ENCODE measurements around the gene BCL7B.
"Not testable (repeated sequence)": the region's sequence is repeated elsewhere in the genome, so short reads cannot be mapped to it uniquely, and the experiment has no call there.

The BCL7B gene

DNA sequence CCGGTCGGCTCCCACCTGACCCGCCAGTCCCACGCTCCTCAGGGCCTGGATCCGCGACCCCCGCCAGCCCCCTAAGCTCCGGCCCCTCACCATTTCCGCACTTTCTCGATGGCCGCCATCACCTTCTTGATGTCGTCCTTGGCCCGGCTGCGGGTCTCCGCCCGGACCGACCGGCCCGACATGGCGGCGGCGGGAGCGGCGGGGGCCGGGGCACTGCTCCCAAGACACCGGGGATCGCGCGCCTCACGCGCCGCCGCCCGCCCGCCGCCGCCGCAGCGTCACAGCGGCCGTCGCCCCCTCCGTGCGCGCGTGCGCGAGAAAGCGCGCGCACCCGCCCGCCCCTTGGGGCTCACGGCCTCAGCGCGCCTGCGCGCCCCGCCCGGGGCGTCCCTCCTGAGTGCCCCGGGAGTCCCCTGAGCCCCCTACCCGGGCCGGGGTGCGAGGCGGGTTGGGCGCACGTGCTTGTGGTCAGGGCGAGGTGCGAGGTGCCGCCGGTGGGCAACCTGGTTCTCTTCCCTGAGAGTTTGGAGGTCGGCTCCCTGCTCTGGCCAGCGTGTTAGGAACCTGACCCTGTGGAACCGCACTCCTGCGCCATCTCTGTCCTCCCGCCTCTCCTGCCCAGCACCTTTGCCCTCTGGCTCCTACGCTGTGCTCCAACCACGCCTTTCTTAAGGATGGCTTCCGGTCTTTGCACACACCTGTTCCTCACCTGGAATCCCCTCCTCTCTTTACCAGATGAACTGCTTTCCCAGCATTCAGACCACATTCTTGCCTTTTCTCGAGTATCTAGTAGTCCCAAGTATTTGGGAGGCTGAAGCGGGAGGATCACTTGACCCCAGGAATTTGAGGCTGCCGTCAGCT is at the start of gene BCL7B:
Gene BCL7B, minus strand, starts transcription at position 294 of the 861 bp plus-strand sequence. Its CDS starts 112 bp downstream, at position 182.
- peak; percentile 77 to 81 for DNase-seq

DNA sequence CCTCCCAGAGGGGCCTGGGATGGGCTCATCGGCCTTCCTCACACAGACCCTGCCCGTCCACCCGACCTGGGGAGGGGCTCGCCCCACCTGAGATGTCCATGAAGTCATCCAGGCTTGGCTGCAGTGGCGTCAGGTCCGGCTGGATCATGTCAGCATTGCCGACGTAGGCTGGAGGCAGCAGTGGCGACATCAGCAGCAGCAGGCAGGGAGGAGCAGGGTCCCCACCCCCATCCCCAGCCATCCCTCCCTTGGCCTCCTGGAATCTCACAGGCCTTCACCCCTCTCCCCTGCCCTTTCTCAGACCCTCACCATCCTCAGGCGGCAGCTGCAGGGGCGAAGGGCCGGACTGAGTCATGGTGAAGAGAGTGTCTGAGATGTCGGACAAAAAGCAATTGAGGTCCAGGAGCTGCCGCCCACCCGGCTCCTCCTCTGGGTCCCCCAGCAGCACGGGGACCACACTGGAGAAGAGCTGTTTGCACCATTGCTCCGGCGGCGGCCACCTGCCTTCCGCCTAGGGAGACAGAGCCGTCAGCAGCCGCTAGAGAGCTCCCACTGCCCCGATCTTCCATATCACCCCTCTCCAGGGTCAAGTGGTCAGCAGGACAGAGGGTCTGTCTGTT is 48.2 kb upstream of the BCL7B start:
- no peak for DNase-seq

- DNase-seq: no peak
These were observed 45.5 kb upstream of the BCL7B start for GRCh38 chr7:73602721-73603651.

GRCh38 chr7:73599916-73600315 is 42.4 kb upstream of the BCL7B start:
- DNase-seq: no peak

GRCh38 chr7:73599151-73599882 is 41.8 kb upstream of the BCL7B start:
- no peak for DNase-seq

GRCh38 chr7:73597978-73598782 is 40.7 kb upstream of the BCL7B start:
- DNase-seq: no peak

GRCh38 chr7:73596191-73597065 is 38.9 kb upstream of the BCL7B start:
- no peak for DNase-seq

GRCh38 chr7:73595358-73595757 is 37.9 kb upstream of the BCL7B start:
- DNase-seq: no peak

- DNase-seq: no peak
These were observed 35.9 kb upstream of the BCL7B start for GRCh38 chr7:73593207-73594045.

- DNase-seq: no peak
These were observed 29.4 kb upstream of the BCL7B start for GRCh38 chr7:73586911-73587310.

GRCh38 chr7:73585196-73585595 is 27.7 kb upstream of the BCL7B start:
- no peak for DNase-seq

- DNase-seq: no peak
These were observed 25.2 kb upstream of the BCL7B start for GRCh38 chr7:73582664-73583202.

DNA sequence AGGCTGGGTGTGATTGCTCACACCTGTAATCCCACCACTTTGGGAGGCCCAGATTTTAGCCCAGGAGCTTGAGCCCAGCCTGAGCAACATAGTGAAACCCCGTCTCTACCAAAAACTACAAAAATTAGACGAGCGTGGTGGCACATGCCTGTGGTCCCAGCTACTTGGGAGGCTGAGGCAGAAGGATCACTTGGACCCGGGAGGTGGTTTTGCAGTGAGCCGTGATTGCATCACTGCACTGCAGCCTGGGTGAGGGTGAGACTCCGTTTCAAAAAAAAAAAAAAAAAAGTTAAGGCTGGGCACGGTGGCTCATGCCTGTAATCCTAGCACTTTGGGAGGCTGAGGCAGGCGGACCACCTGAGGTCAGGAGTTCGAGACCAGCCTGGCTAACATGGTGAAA is 23.5 kb upstream of the BCL7B start:
- DNase-seq: not testable (repeated sequence)

DNA sequence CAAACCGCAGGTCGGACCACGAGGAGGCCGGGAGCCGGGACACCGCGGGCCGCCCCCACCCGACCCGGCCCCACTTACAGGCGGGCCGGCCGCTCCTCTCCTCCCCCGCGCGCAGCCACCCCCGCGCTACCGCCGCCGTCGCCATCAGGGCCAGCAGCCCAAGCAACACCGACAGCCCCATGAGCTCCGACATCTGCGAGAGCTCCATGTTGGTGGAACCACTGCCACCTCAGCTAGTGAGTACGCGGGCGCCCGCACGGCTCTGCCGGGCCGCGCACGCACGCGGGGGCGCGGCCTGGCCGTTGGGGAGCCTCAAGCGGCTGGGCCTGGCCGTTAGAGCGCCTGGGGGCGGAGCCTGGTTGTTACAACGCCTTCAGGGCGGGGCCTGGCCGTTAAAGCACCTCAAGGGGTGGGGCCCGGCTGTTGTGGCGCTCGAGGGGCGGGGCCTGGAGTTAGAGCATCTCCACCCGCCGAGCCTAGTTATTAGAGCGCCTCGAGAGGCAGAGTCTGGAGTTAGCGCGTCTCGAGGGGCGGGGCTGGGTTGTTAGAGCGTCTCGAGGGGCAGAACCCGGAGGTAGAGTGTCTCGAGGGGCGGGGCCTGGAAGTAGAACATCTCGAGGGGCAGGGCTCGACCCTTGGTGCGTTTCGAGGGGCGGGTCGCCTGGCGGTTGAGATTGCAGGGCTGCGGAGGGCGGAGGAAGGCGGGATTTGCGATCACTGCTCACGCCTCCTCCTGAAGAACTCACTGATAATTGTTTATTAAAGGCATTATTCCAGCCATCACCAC is 21.0 kb upstream of the BCL7B start, which contains the start of gene TBL2:
Gene TBL2, minus strand, starts transcription at position 238 of the 787 bp plus-strand sequence. Its CDS starts 30 bp downstream, at position 208.
- DNase-seq: peak; percentile 99 to 100

DNA sequence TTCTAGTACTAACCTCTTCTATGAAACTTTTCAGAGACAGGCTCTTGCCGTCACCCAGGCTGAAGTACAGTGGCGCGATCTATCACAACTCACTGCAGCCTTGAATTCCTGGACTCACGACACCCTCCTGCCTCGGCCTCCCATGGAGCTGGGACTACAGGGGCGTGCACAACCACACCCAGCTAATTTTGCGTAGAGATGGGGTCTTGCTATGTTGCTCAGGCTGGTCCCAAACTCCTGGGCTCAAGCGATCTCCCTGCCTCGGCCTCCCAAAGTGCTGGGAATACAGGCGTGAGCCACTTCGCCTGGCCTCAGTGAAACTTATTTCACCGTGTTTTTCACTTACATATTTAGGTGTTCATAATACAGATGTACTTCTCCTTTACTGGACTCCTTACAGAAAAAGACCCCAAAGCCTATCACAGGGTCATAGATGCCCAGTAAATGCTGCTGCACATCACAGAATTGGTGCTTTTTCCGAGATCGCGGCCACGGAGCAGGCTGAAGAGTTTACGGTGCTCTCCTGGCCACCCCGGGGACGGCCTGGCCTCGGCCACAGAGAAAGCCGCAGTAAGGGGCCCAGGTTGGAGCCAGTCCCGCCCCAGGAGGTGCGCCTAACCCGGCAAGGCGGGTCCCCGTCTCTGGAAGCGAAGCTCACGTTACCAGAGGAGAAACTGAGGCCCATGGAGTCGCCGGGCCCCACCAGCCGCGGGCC is 20.3 kb upstream of the BCL7B start:
- no peak for DNase-seq

GRCh38 chr7:73573791-73574190 is 16.3 kb upstream of the BCL7B start:
- DNase-seq: no peak

- no peak for DNase-seq
These were observed 15.8 kb upstream of the BCL7B start for GRCh38 chr7:73573276-73573675.

DNA sequence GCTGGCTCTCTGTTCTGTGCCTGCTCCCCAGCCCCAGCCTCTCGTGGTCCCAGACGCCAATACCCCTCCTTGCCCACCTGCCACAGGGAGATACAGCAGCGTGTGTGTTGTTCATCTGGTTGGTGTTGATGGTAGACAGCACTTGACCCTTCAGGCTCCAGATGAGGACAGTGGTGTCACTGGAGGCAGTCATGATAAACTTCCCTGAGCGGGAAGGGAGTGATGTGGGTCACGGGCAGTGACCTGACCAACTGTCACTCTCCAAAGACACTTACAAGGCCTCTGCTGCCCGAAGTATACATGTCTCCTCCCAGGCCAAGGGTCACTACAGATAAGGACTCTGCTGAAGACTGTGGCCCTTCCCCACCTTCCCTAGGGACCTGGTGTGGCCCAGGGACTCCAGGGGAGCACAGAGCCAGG is 15.3 kb upstream of the BCL7B start:
- DNase-seq: no peak
